Measurements from ENCODE around the gene TMEM11. TPM values are rescaled to one million over a fixed set of nuclear protein-coding genes. Genes with fewer than 3 reads are reported as not detected.

Gene TMEM11
- total and polyA plus RNA-seq, 4 donors: 9.3 to 20.8 (median 11.6) TPM

- no peak for TF ChIP-seq REST (IDR thresholded peaks at IDR 0.05)
- no peak for TF ChIP-seq GABPA (IDR thresholded peaks at IDR 0.05 in 1 of 2, conservative IDR thresholded peaks at IDR 0.05 in 1 of 2)
- TF ChIP-seq JUND (IDR thresholded peaks at IDR 0.05): no peak
- TF ChIP-seq, protein P1, sequence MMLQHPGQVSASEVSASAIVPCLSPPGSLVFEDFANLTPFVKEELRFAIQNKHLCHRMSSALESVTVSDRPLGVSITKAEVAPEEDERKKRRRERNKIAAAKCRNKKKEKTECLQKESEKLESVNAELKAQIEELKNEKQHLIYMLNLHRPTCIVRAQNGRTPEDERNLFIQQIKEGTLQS (IDR thresholded peaks at IDR 0.05): no peak
- TF ChIP-seq HNF4G (IDR thresholded peaks at IDR 0.05): no peak
- no peak for TF ChIP-seq FOXA2 (IDR thresholded peaks at IDR 0.05)
- TF ChIP-seq CTCF (IDR thresholded peaks at IDR 0.05; ENCODE audit: low read depth, low read length, missing input control): no peak
These were observed 17.6 kb upstream of the TMEM11 start (continued) for GRCh38 chr17:21231533-21231932.

DNA sequence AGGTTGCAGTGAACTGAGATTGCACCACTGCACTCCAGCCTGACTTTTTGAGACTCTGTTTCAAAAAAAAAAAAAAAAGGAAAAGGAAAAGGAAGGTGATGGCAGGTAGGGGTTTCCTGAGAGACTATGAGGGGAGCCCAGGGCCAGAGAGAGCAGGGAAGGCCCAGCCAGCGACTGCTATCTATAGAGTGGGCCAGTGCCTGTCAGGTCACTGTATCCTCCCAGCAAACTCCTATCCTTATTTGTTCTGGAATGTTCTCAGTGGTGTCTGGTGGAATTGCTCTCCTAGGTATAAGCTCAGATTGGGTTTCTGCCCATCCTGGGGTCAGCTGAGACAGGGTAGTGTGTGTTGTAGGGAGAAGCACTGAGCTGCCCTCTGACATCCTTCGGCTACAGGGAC lies 14.9 kb upstream of the TMEM11 start:
- H3K9me3 ChIP-seq (ENCODE audit: control insufficient read depth in 4 of 4, low read length in 3 of 4): peaks cover 0 to 2% (median 0%) of the 10 kb centered on the region in 4 donors
- TF ChIP-seq EGR1 (IDR thresholded peaks at IDR 0.05; ENCODE audit: low read depth in 2 of 2) (no peak), GABPA (IDR thresholded peaks at IDR 0.05 in 1 of 2, conservative IDR thresholded peaks at IDR 0.05 in 1 of 2) (no peak), RAD21 (IDR thresholded peaks at IDR 0.05) (no peak), TAF1 (conservative IDR thresholded peaks at IDR 0.05) (no peak), NR2F2 (IDR thresholded peaks at IDR 0.05) (no peak), HNF4A (conservative IDR thresholded peaks at IDR 0.05) (no peak), RXRA (IDR thresholded peaks at IDR 0.05) (no peak), HNF4G (IDR thresholded peaks at IDR 0.05) (no peak), JUND (IDR thresholded peaks at IDR 0.05) (no peak), YY1 (IDR thresholded peaks at IDR 0.05) (no peak), CTCF (IDR thresholded peaks at IDR 0.05; ENCODE audit: low read depth, low read length, missing input control) (no peak), ZBTB33 (IDR thresholded peaks at IDR 0.05) (no peak)
- TF ChIP-seq, protein P1 (IDR thresholded peaks at IDR 0.05): no peak
- TF ChIP-seq, protein P2, sequence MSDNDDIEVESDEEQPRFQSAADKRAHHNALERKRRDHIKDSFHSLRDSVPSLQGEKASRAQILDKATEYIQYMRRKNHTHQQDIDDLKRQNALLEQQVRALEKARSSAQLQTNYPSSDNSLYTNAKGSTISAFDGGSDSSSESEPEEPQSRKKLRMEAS (IDR thresholded peaks at IDR 0.05): no peak
- no peak overlapping the region for H3K9ac ChIP-seq (ENCODE audit: low read depth in 1 of 2, low read length in 2 of 2)
- 85% methylated on average over 2 of the region's 2 CpGs for WGBS
- H3K36me3 ChIP-seq (ENCODE audit: control insufficient read depth in 4 of 4, insufficient read depth in 3 of 4, low read depth in 1 of 4, low read length in 3 of 4): no peaks in the 10 kb centered on the region
- no peak overlapping the region for H3K27ac ChIP-seq (ENCODE audit: low read depth in 1 of 2, low read length in 2 of 2)
- no peaks in the 10 kb centered on the region for H3K4me1 ChIP-seq (ENCODE audit: control insufficient read depth in 4 of 4, insufficient read depth in 4 of 4, low read length in 3 of 4)
- DNase-seq (ENCODE audit: low spot score): no peak
- H3K4me3 ChIP-seq (ENCODE audit: low read depth in 1 of 3, low read length in 3 of 3): no peak overlapping the region
- H3K27me3 ChIP-seq (ENCODE audit: control insufficient read depth in 4 of 4, insufficient read depth in 4 of 4, low read length in 3 of 4): no peaks in the 10 kb centered on the region

Data from liver (tissue), 9 donors.